Measurements from ENCODE around the gene CHMP1A.

The CHMP1A gene

DNA sequence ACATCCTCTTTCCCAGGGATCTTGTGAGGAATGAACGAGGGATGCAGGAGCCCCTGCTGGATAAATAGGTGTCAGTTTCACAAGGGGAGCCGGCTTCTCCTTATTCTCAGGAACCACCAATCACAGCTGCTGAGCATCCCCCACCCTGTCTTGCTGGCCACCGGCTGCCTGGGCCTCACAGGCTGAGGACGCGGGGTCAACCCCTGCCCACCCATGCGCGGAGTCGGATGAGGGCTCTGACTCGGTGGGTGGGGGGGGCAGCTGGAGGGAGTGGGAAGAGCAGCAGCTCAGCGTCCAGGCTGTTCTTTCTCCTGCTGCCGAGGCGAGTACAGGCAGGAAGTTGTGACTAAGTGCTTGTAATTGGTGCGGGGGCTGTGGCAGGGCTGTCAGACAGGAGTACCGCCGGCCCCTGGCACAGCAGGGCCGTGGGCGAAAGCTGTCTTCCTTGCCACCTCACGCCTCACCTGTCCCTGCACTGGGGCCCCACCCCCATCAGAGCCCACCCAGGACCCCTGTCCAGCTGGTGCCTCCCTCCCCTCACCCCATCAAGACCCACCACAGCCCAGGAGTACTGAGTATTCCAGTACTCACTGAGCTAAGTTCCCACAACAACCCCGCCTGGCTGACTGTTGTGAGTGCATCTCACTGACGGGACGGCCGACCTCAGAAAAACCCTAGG, 55.1 kb downstream of the CHMP1A start:
- DNase-seq = no peak

DNA sequence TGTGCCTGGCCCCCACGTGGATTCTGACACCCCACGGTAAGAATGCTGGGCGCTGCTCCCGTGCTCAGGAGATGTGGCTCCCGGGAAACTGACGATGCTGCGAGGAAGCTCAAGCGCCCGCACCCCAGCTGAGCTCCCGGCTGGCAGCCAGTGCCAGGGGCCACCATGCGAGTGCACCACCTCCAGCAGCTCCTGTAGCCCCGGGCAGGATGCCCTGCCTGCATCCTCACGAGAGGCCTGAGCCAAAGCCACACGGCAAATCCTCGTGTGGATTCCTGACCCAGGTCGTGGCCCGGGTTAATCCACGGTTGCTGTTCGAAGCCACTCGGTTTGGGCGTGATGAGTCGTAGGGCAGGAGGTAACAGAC, 55.6 kb downstream of the CHMP1A start:
- no peak for DNase-seq

DNA sequence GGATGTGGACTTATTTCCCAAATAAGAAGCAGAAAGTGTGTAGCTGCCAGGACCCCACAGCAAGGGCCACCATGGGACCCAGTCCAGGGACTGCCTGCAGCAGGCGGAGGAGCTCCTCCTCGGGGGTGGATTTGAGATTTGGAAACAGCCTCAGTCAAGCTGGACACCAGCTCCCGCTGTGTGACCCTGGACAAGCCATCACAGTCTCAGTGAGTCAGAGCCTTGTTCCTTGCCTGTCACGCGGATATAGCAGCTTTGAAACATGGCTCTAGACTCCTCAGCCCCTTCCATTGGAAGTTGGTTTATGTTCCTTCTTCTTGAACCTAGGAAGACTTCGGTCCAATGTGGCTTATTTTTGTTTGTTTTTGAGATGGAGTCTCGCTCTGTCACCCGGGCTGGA, 56.6 kb downstream of the CHMP1A start:
- DNase-seq = no peak

DNA sequence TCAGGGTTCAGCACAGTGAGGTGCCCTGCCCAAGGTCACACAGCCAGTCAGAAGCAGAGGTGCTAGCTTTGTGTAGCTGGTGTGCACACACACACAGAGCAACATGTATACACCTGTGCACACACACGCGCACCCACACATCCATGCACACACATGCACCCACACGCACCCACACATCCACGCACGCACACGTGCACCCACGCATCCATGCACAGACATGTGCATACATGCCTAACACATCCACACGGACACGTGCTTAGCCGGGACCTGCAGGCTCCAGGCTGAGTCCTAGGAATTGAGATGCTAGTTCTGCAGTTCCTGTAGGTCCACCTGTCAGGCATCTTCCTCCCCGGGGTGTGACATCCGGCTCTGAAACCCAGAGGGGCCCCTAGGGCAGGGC, 57.1 kb downstream of the CHMP1A start:
- DNase-seq = no peak

DNA sequence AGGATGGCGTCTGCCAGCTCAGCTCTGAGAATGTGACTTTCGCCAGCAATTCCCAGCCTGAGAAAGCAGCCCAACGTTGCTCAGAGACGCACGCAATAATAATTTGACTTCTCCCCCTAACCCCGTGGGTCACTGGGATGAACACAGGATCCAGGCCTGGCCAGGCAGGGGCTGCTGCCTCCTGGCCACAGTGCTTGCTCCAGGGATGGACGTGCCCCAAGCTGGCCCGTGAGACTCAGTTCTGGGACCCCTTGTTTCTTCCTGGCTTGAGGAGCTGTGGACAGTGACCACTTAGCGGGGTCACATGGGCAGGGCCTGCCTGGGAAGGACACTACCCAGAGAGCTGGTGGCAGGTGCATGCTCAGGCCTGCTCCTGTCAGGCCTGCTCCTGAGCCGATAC, 57.6 kb downstream of the CHMP1A start:
- no peak for DNase-seq

DNA sequence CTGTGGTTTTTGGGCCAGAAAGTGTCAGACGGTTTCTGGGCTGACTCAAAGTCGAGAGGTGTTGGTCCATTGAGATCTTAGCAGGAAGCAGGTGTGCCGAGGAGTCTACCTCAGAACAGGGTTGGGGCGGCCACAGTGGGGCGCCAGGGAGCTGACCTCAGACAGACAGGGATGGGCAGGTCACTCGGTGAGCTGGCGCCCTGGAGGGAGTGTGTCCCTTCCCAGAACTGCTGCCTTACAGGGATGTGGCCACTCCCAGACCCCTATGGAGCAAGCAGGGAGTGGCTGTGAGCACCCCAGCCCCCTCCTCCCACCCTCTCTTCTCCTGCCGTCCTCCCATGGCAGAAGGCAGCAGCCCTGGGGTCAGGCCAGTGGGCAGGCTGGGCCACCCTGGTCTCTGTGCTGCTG, 58.1 kb downstream of the CHMP1A start:
- DNase-seq = no peak

DNA sequence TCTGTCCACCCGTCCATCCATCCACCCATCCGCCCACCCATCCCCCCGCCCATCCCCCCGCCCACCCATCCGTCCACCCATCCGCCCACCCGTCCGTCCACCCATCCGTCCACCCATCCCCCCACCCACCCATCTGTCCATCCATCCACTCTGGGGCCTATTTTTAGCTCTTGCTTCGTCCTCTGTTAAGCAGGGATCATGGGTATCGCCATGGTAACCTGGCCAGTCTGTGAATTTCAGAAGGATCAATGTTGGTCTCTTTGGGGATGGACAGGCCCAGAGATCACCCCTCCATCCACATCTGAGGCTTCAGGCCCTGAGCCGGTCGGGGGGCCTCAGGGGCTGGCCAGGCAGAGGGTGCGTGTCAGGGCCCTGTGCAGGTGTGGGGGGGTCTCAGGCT, 59.3 kb downstream of the CHMP1A start:
- DNase-seq = no peak

DNA sequence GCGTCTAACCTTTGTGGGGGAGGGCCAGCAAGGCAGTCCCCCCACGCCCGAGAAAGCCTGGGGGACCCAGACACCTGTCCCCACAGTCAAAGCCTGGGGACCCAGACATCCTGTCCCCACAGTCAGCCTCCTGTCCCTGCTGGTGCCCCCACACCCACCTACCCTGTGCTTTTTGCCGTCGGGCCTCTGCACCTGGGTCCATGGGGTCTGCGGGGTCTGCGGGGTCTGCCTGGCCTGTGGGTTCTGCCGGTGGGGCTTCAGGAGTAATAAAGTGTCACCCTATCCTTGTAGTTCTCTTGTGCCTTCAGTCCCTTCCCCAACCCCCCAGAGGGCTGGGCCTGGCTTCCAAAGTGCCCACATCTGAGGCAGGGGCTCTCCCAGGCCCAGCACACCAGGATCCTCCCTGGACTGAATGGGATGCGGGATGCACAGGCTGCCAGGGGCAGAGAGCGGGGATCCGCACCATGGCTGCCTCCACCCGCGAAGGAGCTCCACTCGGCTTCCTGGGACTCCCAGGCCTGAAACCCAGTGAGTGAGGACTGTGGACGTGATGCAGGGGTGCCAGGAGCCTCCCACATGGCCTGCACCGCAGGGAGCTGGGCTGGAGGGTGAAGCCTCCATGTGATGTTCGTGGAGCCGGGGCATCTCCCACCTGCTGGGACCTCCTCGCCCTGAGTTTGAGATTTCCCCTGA, 60.4 kb downstream of the CHMP1A start:
- no peak for DNase-seq

DNA sequence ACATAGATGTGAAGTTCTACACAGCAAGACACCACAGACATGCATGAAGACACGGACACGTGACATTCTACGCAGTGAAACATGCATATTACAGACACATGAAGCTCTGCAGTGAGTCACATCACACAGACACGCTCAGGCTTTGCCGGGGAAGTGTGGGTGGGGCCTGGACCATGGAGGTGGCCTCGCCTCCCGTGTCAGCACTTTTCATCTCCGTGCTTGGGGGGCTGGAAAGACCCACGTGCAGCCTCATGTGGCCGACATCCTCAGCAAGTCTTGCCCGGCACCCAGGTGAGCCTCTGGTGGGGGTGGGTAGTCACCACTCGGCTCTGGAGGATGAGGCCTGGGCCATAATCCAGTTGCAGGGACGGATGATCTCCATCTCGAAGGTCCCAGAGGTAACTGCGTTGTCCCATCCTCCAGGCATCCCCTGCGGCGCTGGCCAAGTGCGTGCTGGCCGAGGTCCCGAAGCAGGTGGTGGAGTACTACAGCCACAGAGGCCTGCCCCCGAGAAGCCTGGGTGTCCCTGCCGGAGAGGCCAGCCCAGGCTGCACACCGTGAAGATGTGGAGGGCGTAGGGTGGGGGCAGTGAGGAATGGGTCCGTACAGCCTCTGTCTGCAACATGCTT, 61.3 kb downstream of the CHMP1A start:
- DNase-seq = no peak

DNA sequence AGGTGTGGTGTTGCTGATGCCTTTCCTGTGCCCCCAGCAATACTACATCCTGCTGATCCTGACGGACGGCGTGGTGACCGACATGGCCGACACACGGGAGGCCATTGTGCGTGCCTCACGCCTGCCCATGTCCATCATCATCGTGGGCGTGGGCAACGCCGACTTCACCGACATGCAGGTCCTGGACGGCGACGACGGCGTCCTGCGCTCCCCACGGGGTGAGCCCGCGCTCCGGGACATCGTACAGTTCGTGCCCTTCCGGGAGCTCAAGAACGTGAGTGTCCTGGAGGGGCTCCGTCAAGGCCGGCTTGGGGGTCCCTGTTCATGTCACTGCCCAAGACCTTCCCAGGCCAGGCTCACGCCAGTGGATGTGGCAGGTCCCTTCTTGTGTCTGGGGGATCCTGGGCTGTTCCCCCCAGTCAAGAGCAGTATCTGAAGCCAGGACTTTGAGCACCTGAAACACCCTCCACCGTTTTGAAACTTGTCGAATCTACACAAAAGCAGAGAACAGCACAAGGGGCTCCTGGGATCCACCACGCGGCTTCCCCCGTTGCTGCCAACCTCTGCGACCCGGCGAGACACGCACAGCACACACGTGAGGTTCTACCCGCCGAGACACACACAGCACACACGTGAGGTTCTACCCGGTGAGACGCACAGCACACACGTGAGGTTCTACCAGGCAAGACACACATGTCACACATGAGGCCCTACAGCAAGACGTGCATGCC, 62.0 kb downstream of the CHMP1A start:
- DNase-seq = no peak
